ENCODE measurements around the gene LUZP4. TPM values are rescaled to one million over a fixed set of nuclear protein-coding genes. Genes with fewer than 3 reads are reported as not detected.

The LUZP4 gene
- total RNA-seq, 3 donors from 2014 or later, result not detected

DNA sequence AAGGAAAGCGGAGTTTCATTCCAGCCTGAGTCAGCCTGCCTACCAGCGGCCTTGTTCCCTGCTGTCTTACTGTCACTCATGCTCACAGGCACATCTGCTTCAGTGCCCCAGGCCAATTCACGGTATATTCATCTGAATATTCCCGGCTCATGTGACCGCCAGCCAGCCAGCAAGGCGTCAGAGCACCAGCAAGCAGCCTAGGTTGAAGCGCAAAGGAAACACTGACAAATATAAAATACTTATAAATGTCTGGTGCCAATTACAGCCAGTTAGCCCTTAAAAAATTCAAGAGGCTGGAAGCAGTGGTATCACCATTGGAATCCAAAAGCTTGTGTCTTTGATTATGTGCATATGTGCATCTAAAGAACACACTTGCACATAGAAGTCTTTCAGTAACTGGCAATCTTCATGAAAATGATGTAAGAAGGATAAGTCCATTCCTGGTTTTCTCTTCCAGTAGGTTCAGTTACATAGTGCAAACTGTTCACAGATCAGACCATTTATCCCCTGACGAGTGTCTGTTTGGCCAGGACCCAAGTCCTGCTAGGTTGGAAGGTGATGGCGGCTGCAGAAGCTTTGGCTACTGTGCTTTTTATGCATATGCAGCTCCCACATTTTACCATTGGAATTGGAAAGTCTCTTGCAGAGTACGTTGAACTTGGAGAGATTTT is 61.3 kb downstream of the LUZP4 start:
- no peaks in the 10 kb centered on the region for H3K4me1 Mint-ChIP-seq (ENCODE audit: low read depth)
- H3K4me3 Mint-ChIP-seq, result no peak overlapping the region
- ATAC-seq (no peak), DNase-seq (no peak)
- no peaks in the 10 kb centered on the region for H3K9me3 Mint-ChIP-seq
- H3K36me3 Mint-ChIP-seq (ENCODE audit: insufficient read depth), result no peaks in the 10 kb centered on the region
- no peaks in the 10 kb centered on the region for H3K27me3 Mint-ChIP-seq (ENCODE audit: low read depth)

GRCh38 chrX:115356369-115356768 is 66.9 kb downstream of the LUZP4 start:
- no peak for DNase-seq

More at GRCh38 chrX:115356369-115356768, 66.9 kb downstream of the LUZP4 start:
- ATAC-seq, result no peak
- Mint-ChIP-seq H3K27me3 (ENCODE audit: low read depth) (no peaks in the 10 kb centered on the region), H3K36me3 (ENCODE audit: insufficient read depth) (no peaks in the 10 kb centered on the region), H3K4me3 (no peak overlapping the region), H3K4me1 (ENCODE audit: low read depth) (no peaks in the 10 kb centered on the region), H3K9me3 (no peaks in the 10 kb centered on the region)

Other genes starting within 250 kb of the LUZP4 start
- gene RBMXL3, start 100.3 kb upstream of the LUZP4 start, total RNA-seq, result not detected
- gene LRCH2, start 55.6 kb upstream of the LUZP4 start, total RNA-seq, result under 1 TPM in 1 of 3 donors, not detected in 2; 0.03 TPM

Measured in activated T-cell treated with anti-CD3 and anti-CD28 coated beads, Interleukin-2, amount 50 U/mL, for 4 hours (primary cell).